ENCODE measurements around the gene ACSS1. TPM values are rescaled to one million over a fixed set of nuclear protein-coding genes. Genes with fewer than 3 reads are reported as not detected.

The ACSS1 gene
- total RNA-seq, 1 donor from 2014 or later = not detected

- no peak overlapping the region for H3K4me3 Mint-ChIP-seq
- Histone ChIP-seq H3F3A (ENCODE audit: low read depth) (peaks cover 11% of the 10 kb centered on the region), H3K36me3 (no peaks in the 10 kb centered on the region), H3K9me3 (ENCODE audit: low read depth) (no peaks in the 10 kb centered on the region), H3K9ac (no peak overlapping the region), H3K4me1 (no peaks in the 10 kb centered on the region), H3K79me2 (ENCODE audit: low read depth) (no peaks in the 10 kb centered on the region), H2AFZ (replicated peaks) (no peak overlapping the region), H3K27ac (no peak overlapping the region), H3K27me3 (peaks cover 99% of the 10 kb centered on the region), H3K4me2 (no peak overlapping the region), H3K4me3 (no peak overlapping the region), H4K20me1 (ENCODE audit: low read depth) (peaks cover under 1% of the 10 kb centered on the region)
- no peaks in the 10 kb centered on the region for H3K36me3 Mint-ChIP-seq
- no peak overlapping the region for H3K27ac Mint-ChIP-seq
- no peak for DNase-seq (ENCODE audit: low spot score)
- peaks cover under 1% of the 10 kb centered on the region for H3K9me3 Mint-ChIP-seq
- H3K4me1 Mint-ChIP-seq = peaks cover 2% of the 10 kb centered on the region
- H3K27me3 Mint-ChIP-seq (ENCODE audit: insufficient read depth, low read depth) = peaks cover 13% of the 10 kb centered on the region
- no peak for TF ChIP-seq EZH2 (IDR thresholded peaks at IDR 0.05)
- TF ChIP-seq, protein P1, sequence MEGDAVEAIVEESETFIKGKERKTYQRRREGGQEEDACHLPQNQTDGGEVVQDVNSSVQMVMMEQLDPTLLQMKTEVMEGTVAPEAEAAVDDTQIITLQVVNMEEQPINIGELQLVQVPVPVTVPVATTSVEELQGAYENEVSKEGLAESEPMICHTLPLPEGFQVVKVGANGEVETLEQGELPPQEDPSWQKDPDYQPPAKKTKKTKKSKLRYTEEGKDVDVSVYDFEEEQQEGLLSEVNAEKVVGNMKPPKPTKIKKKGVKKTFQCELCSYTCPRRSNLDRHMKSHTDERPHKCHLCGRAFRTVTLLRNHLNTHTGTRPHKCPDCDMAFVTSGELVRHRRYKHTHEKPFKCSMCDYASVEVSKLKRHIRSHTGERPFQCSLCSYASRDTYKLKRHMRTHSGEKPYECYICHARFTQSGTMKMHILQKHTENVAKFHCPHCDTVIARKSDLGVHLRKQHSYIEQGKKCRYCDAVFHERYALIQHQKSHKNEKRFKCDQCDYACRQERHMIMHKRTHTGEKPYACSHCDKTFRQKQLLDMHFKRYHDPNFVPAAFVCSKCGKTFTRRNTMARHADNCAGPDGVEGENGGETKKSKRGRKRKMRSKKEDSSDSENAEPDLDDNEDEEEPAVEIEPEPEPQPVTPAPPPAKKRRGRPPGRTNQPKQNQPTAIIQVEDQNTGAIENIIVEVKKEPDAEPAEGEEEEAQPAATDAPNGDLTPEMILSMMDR (IDR thresholded peaks at IDR 0.05) = no peak
- TF ChIP-seq EZH2phosphoT487 (IDR thresholded peaks at IDR 0.05) = no peak
Observed at GRCh38 chr20:25071734-25072133, 13.8 kb upstream of the ACSS1 start.

DNA sequence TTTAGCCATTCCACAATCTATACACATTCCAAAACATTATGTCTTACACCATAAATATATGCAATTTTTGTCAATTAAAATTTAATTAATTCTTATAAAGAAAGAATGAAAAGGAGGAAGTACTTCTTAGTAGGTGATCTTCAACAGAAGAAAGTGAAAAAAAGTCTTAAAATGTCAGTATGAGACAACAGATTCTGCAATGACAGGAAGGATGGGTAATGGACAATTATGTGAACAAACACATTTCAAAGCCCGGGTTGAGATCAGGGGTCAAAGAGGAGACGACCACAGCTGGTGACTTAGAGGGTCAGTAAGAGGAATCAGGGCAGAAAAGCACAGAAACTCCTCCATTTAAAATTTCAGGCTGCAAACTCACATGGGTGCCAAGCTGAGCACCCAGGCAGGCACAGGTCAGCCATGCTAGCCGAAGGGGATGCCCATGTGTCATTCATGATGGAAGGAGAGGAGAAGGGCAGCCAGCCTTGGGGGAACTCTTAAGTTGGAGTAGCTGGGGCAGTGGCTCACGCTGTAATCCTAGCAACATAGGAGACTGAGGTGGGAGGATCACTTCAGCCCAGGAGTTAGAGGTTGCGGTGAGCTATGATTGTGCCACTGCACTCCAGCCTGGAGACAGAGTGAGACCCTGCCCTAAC is 13.0 kb upstream of the ACSS1 start:
- no peaks in the 10 kb centered on the region for H3K36me3 ChIP-seq
- no peaks in the 10 kb centered on the region for H3K36me3 Mint-ChIP-seq
- no peaks in the 10 kb centered on the region for H3K79me2 ChIP-seq (ENCODE audit: low read depth)
- no peak overlapping the region for H3K9ac ChIP-seq
- H3K4me3 ChIP-seq = no peak overlapping the region
- no peaks in the 10 kb centered on the region for H3K4me1 ChIP-seq
- H3K27ac ChIP-seq = no peak overlapping the region
- H3K27me3 Mint-ChIP-seq (ENCODE audit: insufficient read depth, low read depth) = peaks cover 13% of the 10 kb centered on the region
- H2AFZ ChIP-seq (replicated peaks) = no peak overlapping the region
- peaks cover 8% of the 10 kb centered on the region for H4K20me1 ChIP-seq (ENCODE audit: low read depth)
- TF ChIP-seq EZH2phosphoT487 (IDR thresholded peaks at IDR 0.05) = no peak
- no peak for TF ChIP-seq EZH2 (IDR thresholded peaks at IDR 0.05)
- TF ChIP-seq, protein P1 (IDR thresholded peaks at IDR 0.05) = no peak
- H3K9me3 ChIP-seq (ENCODE audit: low read depth) = no peaks in the 10 kb centered on the region
- H3F3A ChIP-seq (ENCODE audit: low read depth) = peaks cover 18% of the 10 kb centered on the region
- no peak for DNase-seq (ENCODE audit: low spot score)
- peaks cover 7% of the 10 kb centered on the region for H3K4me1 Mint-ChIP-seq
- no peak overlapping the region for H3K4me3 Mint-ChIP-seq
- H3K27me3 ChIP-seq = peaks cover 99% of the 10 kb centered on the region
- no peak overlapping the region for H3K4me2 ChIP-seq
- H3K27ac Mint-ChIP-seq = no peak overlapping the region
- no peaks in the 10 kb centered on the region for H3K9me3 Mint-ChIP-seq

GRCh38 chr20:25067102-25067987 is 9.4 kb upstream of the ACSS1 start:
- no peaks in the 10 kb centered on the region for H3K79me2 ChIP-seq (ENCODE audit: low read depth)
- Mint-ChIP-seq H3K9me3 (no peaks in the 10 kb centered on the region), H3K4me1 (peaks cover 19% of the 10 kb centered on the region), H3K36me3 (no peaks in the 10 kb centered on the region), H3K27me3 (ENCODE audit: insufficient read depth, low read depth) (peaks cover 23% of the 10 kb centered on the region), H3K4me3 (no peak overlapping the region), H3K27ac (no peak overlapping the region)
- TF ChIP-seq EZH2 (IDR thresholded peaks at IDR 0.05) (no peak), EZH2phosphoT487 (IDR thresholded peaks at IDR 0.05) (no peak)
- TF ChIP-seq, protein P1 (IDR thresholded peaks at IDR 0.05) = no peak
- H3K9ac ChIP-seq = no peak overlapping the region
- no peaks in the 10 kb centered on the region for H3K36me3 ChIP-seq
- no peak overlapping the region for H2AFZ ChIP-seq (replicated peaks)
- H3K9me3 ChIP-seq (ENCODE audit: low read depth) = no peaks in the 10 kb centered on the region
- peaks cover 10% of the 10 kb centered on the region for H4K20me1 ChIP-seq (ENCODE audit: low read depth)
- H3K4me1 ChIP-seq = peaks cover 7% of the 10 kb centered on the region
- H3K4me2 ChIP-seq = no peak overlapping the region
- H3K4me3 ChIP-seq = no peak overlapping the region
- no peak for DNase-seq (ENCODE audit: low spot score)
- H3K27me3 ChIP-seq = peaks cover 100% of the 10 kb centered on the region
- peaks cover 20% of the 10 kb centered on the region for H3F3A ChIP-seq (ENCODE audit: low read depth)
- no peak overlapping the region for H3K27ac ChIP-seq

Data from neural progenitor cell (in vitro differentiated cells).